ENCODE data around the gene FER. TPM values are rescaled to one million over a fixed set of nuclear protein-coding genes. Genes with fewer than 3 reads are reported as not detected.
A peak's percentile ranks its signal among the peaks of the same experiment; 100 is the strongest.

The FER gene
- total and polyA plus RNA-seq, 9 of the 15 experiments (the other 6 are each of a cell fraction or from before 2014, with no cell fraction given) = 6.7 to 18.2 (median 8.9) TPM

DNA sequence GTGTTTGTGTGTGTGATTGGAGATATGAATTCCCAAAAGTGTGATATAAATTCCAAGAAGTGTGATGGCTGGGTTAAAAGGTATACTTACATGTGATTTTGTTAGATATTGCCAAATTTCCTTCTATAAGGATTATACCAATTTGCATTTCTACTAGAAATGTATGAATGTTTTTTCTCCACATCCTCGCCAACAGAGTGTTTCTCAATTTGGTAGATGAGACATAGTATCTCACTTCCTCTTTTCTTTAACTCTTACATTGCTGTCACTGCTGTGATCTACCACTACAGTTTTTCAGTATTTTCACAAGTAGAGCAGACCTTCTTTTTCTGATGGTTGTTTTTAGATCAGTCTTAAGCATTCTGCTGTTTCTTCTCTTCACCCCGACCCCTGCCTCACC, 111.3 kb downstream of the FER start (continued):
- TF ChIP-seq, protein P1, sequence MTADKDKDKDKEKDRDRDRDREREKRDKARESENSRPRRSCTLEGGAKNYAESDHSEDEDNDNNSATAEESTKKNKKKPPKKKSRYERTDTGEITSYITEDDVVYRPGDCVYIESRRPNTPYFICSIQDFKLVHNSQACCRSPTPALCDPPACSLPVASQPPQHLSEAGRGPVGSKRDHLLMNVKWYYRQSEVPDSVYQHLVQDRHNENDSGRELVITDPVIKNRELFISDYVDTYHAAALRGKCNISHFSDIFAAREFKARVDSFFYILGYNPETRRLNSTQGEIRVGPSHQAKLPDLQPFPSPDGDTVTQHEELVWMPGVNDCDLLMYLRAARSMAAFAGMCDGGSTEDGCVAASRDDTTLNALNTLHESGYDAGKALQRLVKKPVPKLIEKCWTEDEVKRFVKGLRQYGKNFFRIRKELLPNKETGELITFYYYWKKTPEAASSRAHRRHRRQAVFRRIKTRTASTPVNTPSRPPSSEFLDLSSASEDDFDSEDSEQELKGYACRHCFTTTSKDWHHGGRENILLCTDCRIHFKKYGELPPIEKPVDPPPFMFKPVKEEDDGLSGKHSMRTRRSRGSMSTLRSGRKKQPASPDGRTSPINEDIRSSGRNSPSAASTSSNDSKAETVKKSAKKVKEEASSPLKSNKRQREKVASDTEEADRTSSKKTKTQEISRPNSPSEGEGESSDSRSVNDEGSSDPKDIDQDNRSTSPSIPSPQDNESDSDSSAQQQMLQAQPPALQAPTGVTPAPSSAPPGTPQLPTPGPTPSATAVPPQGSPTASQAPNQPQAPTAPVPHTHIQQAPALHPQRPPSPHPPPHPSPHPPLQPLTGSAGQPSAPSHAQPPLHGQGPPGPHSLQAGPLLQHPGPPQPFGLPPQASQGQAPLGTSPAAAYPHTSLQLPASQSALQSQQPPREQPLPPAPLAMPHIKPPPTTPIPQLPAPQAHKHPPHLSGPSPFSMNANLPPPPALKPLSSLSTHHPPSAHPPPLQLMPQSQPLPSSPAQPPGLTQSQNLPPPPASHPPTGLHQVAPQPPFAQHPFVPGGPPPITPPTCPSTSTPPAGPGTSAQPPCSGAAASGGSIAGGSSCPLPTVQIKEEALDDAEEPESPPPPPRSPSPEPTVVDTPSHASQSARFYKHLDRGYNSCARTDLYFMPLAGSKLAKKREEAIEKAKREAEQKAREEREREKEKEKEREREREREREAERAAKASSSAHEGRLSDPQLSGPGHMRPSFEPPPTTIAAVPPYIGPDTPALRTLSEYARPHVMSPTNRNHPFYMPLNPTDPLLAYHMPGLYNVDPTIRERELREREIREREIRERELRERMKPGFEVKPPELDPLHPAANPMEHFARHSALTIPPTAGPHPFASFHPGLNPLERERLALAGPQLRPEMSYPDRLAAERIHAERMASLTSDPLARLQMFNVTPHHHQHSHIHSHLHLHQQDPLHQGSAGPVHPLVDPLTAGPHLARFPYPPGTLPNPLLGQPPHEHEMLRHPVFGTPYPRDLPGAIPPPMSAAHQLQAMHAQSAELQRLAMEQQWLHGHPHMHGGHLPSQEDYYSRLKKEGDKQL (CRISPR knock-in tag; IDR thresholded peaks at IDR 0.05; ENCODE audit: borderline replicate concordance) = no peak
- TF ChIP-seq SPI1 (IDR thresholded peaks at IDR 0.05; ENCODE audit: borderline replicate concordance, low read depth, low read length) = peak; percentile 98
- no peak for TF ChIP-seq RNF2 (IDR thresholded peaks at IDR 0.05)
- TF ChIP-seq ILF3 (IDR thresholded peaks at IDR 0.05; ENCODE audit: borderline replicate concordance) = no peak
- TF ChIP-seq TEAD1 (CRISPR knock-in tag; IDR thresholded peaks at IDR 0.05) = no peak
- no peak for TF ChIP-seq EGR1 (conservative IDR thresholded peaks at IDR 0.05)
- TF ChIP-seq ZNF766 (CRISPR knock-in tag; conservative IDR thresholded peaks at IDR 0.05) = peak; percentile 60; the same call in 1 of the 2 replicates
- peak; percentile 82 for TF ChIP-seq RBM25 (IDR thresholded peaks at IDR 0.05; ENCODE audit: low read depth, low read length, severe bottlenecking)
- no peak for TF ChIP-seq SREBF2 (CRISPR knock-in tag; IDR thresholded peaks at IDR 0.05)
- no peak for TF ChIP-seq RFX1 (IDR thresholded peaks at IDR 0.05)
- peak; percentile 48; the same call in 1 of the 2 replicates for TF ChIP-seq SMARCA4 (IDR thresholded peaks at IDR 0.05)
- peak; percentile 36; the same call in 1 of the 2 replicates for TF ChIP-seq SMARCE1 (IDR thresholded peaks at IDR 0.05)
- no peak for TF ChIP-seq RAD51 (IDR thresholded peaks at IDR 0.05; ENCODE audit: borderline replicate concordance, low read depth)
- no peak for TF ChIP-seq CBX1 (IDR thresholded peaks at IDR 0.05; ENCODE audit: low read depth)
- TF ChIP-seq, protein P2, sequence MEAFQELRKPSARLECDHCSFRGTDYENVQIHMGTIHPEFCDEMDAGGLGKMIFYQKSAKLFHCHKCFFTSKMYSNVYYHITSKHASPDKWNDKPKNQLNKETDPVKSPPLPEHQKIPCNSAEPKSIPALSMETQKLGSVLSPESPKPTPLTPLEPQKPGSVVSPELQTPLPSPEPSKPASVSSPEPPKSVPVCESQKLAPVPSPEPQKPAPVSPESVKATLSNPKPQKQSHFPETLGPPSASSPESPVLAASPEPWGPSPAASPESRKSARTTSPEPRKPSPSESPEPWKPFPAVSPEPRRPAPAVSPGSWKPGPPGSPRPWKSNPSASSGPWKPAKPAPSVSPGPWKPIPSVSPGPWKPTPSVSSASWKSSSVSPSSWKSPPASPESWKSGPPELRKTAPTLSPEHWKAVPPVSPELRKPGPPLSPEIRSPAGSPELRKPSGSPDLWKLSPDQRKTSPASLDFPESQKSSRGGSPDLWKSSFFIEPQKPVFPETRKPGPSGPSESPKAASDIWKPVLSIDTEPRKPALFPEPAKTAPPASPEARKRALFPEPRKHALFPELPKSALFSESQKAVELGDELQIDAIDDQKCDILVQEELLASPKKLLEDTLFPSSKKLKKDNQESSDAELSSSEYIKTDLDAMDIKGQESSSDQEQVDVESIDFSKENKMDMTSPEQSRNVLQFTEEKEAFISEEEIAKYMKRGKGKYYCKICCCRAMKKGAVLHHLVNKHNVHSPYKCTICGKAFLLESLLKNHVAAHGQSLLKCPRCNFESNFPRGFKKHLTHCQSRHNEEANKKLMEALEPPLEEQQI (IDR thresholded peaks at IDR 0.05) = peak; percentile 42; the same call in 1 of the 2 replicates
- no peak for TF ChIP-seq ESRRA (IDR thresholded peaks at IDR 0.05; ENCODE audit: borderline replicate concordance, low read depth)
- no peak for TF ChIP-seq FOXA3 (CRISPR knock-in tag; conservative IDR thresholded peaks at IDR 0.05 in 1 of 2, IDR thresholded peaks at IDR 0.05 in 1 of 2)
- TF ChIP-seq TAL1 (IDR thresholded peaks at IDR 0.05) = no peak
- no peak for TF ChIP-seq SAFB (IDR thresholded peaks at IDR 0.05; ENCODE audit: borderline replicate concordance, low read depth, low read length)
- no peak for TF ChIP-seq CEBPG (CRISPR knock-in tag; IDR thresholded peaks at IDR 0.05)
- TF ChIP-seq CEBPG (tag; conservative IDR thresholded peaks at IDR 0.05 in 1 of 2, IDR thresholded peaks at IDR 0.05 in 1 of 2) = no peak
- TF ChIP-seq ZNF384 (IDR thresholded peaks at IDR 0.05; ENCODE audit: low read depth, low read length) = no peak
- TF ChIP-seq NFYB (IDR thresholded peaks at IDR 0.05; ENCODE audit: extremely low read depth, insufficient read length) = no peak
- no peak for TF ChIP-seq CREM (IDR thresholded peaks at IDR 0.05; ENCODE audit: low read depth)
